Prostate gland (tissue), 2 donors: ENCODE measurements around the gene CEPT1.

ENCODE experiments used
- CTCF ChIP-seq, 4 experiments: fragments of 200-600 bp in 2 of 4; fragments of 450-650 bp in 2 of 4; sonication (generic) in 2 of 4; IDR thresholded peaks; 1 replicate in 3 of 4; 2 replicates in 1 of 4; pipeline ENCODE4 v1.5.1; 2016 to 2019; ENCODE audit warnings: antibody characterized with exemption in 4 of 4, mild to moderate bottlenecking in 2 of 4, moderate library complexity in 2 of 4
- POLR2A ChIP-seq: fragments of 450-650 bp; IDR thresholded peaks from one replicate; pipeline ENCODE4 v1.6.1; 2016; ENCODE audit warnings: antibody characterized with exemption, mild to moderate bottlenecking
- POLR2AphosphoS5 ChIP-seq: sonication (generic); formaldehyde crosslinking; IDR thresholded peaks from one replicate; pipeline ENCODE4 v1.6.1; 2017; ENCODE audit warnings: antibody characterized with exemption

- TF ChIP-seq CTCF (IDR thresholded peaks at IDR 0.05) (no peak), POLR2A (no peak), POLR2AphosphoS5 (no peak)
Measured at GRCh38 chr1:111133866-111134265, 6.2 kb upstream of the CEPT1 start.
